Right forelimb (tissue), 1 donor: ENCODE data around the gene HES2.
"Not testable (repeated sequence)": the region's sequence is repeated elsewhere in the genome, so short reads cannot be mapped to it uniquely, and the experiment has no call there.

Experiments used
- DNase-seq: peaks from one replicate; pipeline ENCODE4 v3.0.0-alpha.2; 2018

Gene HES2, protein sequence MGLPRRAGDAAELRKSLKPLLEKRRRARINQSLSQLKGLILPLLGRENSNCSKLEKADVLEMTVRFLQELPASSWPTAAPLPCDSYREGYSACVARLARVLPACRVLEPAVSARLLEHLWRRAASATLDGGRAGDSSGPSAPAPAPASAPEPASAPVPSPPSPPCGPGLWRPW

GRCh38 chr1:6419804-6420453, at the start of gene HES2:
TSS of gene HES2 (minus strand) at chr1:6419919. CDS start at chr1:6419820, 99 bp downstream.
- DNase-seq, result no peak

DNA sequence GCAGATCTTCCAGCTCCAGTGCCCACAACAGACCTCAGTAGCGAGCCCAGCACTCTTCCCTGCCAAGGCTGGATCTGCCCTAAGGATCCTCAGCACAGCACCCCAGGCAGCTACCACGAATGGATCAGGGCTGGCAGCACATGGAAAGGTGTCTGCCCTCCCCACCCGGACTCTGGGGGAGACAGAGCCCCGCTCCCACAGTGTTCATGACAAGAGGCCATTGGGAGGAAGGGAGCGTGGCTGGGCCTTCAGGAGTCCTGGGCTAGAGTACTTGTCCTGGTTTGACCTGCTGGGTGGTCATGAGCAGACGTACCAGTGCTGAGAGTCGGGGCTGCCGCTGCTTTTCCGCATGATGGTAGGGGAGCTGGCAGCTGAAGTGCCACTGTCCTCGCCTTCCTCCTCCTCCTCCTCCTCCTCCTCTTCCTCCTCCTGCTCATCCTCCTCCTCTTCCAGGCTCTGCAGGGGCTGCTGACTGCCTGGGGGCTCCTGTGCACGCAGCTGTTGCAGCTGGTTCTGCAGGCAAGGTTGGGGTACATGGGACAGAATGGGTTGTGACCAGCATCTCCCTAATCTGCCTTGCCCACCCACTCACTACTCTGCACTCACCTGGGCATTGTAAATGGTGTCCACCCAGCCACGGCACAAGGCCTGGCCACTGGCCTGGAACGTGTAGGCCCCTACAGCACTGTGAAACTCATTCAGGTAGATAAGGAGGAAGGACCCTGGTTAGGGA, 49.2 kb upstream of the HES2 start:
- DNase-seq, result no peak

DNA sequence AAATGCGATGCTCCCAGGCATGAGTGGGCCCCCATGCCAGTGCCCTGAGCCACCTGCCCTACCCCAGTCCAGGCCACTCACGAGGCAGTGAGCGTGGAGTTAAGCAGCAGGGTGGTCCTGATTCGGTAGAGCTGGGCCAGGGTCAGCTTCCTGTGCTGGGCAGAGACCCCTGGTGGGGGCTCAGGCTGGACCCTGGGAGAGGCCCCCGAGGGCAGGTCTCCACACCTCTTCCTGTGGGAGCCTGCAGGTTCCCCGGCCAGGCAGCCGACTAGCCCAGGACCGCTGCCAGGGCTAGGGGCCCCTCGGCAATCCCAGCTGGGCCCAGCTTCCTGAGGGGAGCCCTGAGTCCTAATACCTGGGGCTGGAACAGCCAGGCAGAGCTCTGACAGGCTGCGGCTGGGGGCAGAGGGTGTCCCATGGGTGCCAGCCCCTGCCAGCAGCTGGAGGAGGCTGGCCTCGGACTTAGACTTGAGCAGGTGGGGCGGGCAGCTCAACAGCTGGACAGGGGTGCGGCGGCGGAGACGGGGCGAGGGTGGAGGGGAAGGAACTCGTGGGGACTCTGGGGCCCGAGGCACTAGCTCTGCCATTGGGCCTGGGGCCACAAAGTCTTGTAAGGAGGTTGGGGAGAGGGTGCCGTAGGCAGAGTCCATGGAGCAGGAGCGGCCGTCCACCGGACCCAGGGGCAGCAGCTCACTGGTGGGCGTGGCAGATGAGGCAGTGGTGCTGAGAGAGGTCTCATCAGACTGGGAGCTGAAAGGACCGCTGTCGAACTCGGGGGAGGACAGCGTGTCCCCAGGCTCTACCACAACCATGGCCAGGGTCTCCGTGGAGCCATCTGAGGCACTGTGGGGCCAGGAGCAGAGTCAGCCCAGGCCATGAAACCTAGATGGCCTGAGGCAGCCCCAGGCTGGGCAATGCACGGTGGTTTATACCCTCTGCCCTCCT, 48.3 kb upstream of the HES2 start:
- no peak for DNase-seq

DNA sequence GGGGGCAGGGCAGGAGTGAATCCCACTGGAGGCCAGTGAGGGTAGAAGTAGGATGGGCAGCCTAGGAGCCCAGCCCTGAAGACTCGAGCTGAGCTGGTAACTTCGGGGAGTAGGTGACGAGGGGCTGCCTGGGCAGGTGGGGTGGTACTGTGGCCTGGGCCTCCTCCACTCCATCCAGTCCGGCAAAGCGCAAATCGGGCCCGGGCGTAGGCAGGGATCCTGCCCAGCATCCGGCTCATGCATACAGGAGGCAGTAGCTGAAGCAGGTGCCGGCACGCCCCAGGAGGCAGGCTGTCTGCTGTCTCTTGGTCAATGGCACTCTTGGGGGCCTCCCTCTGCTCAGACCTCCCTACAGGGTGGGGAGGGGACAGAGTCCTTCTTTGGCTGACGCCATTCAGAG, 47.5 kb upstream of the HES2 start:
- DNase-seq, result no peak

- no peak for DNase-seq
These were observed 47.0 kb upstream of the HES2 start for GRCh38 chr1:6466751-6467150.

GRCh38 chr1:6466023-6466422, 46.3 kb upstream of the HES2 start, which contains the start of gene TNFRSF25:
TSS of gene TNFRSF25 (minus strand) at chr1:6466173. CDS start at chr1:6466107, 66 bp downstream.
- no peak for DNase-seq

- DNase-seq, result no peak
These were observed 45.8 kb upstream of the HES2 start for GRCh38 chr1:6465461-6466005.

DNA sequence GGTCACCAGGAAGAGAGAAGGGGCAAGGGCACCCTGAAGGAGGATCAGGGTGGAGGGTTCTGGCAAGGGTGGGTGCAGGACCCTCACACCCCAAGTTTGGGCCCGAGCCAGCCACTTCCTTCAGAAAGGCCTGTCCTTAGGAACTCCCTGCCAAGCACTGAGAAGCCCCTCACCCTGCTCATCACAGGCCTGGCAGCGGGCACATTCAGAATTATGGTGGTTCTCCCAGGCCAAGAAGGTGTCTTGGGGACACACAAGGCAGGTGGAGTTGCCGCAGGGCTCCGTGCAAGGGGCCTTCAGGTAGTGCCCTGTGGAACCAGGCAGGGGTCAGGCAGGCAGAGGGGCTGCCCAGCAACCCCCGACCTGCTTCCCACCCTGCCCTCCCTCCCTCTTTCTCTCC, 45.2 kb upstream of the HES2 start:
- DNase-seq, result no peak

DNA sequence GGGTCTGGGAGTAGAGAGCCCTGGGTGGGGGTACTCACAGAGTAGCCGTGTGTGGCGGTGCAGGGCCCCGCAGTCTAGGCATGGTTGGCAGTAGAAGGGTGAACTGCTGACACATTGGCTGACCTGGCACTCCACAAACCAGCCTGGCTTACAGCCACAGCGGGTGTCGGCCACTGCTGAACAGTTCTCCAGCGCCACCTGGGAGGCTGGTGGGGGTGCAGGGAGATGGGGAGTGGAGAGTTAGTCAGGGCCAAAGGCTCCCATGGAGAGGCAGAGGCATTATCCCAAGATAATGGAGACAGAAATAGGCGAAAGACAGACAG, 44.8 kb upstream of the HES2 start:
- DNase-seq, result no peak

GRCh38 chr1:6463120-6463412, 43.3 kb upstream of the HES2 start:
- DNase-seq, result no peak

DNA sequence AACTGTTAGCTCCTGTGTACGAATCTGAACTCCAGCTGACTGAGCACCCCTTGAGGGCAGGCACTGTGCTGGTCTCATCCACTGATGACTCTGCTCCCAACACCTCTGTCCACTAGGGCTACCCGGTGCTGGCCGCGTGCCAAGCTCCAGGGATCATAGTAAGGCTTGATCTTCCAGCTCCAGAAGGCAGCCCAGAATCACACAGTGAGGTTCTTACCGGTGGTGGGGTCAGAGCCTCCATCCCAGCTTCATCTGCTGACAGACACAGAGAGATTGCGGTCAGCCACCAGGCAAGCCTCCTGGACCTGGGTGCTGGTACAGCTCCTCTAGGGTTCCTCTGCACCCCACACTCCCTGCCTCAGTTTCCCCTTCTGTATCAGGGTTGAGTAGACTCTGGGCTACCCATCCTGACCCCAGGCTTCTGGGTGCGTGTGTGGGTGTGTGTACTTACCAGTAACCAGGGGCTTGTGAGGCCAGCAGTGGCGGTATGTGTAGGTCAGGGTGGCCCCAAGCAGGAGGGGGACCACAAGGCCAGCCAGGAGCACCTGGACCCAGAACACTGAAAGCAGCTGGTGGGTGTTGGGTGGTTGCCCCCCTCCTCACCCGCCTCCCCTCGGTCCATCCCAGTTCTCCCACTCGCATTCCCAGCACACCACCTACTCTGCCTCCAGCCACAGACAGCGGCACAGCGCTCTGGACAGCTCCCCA, 42.8 kb upstream of the HES2 start:
- no peak for DNase-seq

DNA sequence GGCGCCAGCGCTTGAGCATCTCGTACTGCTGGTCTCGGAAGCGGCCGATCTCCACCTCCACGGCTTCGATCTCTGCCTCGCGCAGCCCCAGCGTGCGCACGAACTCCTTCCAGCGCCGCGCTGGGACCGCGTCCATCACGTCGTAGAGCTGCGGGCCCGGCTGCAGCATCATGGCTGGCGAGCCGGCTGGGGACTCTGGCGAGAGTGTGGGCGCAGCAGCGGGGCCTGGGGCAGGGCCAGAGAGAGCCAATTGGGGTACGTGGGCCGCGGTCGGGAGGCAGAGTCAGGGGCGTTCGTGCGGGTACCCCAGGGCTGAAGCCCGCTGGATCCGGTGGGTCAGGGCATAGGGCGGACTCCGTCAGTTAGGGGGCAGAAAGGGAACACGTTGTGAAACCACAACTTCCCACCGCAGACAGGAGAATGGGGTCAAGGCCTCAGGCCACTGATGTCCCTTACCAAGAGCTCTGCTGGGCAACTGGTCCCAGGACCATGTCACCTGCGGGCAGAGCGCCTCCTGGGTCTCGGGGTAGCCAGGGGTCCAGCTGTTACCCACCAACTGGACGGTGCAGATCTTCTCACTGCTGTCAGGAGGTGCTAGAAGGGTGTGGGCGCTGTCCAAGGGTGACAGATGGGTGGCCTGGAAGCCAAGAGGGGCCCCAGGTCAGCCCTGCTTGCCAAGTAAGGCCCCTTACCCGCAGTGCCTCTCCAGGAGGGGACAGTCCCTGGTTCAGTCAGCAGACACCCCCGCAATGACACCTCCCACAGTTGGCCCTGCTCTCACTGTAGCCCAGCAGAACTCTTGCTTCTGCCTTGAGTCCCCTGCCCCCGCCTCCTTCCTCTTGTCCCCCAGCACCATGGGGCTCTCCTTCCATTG, 42.1 kb upstream of the HES2 start:
- no peak for DNase-seq

- DNase-seq, result no peak
These were observed 41.4 kb upstream of the HES2 start for GRCh38 chr1:6461051-6461530.

- DNase-seq, result no peak
These were observed 40.8 kb upstream of the HES2 start for GRCh38 chr1:6460301-6461050.

DNA sequence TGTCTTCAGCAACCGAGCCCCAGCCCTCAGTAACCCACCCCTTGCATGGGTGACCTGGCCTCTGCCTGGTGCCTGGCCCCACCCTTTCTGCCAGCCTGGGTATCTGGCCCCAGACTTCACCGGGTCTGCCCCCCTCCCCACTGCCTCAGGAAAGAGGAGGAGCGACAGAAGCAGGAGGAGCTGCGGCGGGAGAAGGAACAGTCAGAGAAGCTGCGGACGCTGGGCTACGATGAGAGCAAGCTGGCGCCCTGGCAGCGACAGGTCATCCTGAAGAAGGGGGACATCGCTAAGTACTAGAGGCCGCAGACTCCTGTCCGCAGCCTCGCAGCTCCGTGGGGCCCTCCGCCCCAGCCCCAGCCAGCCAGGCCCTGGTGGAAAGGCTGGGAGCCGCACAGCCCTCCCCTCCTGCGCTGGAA, 40.1 kb upstream of the HES2 start:
- no peak for DNase-seq

DNA sequence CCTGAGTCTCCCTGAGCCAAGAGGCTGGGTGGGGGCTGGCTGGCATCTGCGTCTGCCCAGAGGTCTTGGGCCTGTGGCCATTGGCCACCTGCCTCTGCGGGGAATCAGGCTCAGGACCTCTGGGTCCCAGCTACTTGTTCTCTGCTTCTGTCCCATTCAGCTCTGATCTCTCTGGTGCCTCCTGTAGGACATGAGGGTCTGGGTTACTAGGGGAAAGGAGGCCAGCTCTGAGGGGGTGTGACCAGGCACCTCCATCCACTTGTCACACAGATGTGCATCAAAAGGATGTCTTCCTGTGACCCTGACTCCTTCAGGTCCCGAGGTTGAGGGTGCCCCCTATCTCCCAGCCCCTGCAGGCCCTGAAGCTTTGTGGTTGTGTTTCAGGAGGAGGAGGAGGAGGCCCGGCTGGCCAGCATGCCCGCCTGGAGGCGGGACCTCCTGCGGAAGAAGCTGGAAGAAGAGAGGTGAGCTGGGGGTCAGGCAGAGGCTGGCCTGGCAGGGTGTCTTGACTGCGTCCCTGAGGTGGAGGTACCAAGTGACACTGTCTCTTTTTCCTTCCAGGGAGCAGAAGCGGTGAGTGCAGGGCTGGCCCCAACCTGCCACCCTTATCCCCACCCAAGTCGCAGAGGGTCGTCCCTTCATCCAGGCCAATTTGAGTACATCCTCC, 37.2 kb upstream of the HES2 start:
- DNase-seq, result no peak

DNA sequence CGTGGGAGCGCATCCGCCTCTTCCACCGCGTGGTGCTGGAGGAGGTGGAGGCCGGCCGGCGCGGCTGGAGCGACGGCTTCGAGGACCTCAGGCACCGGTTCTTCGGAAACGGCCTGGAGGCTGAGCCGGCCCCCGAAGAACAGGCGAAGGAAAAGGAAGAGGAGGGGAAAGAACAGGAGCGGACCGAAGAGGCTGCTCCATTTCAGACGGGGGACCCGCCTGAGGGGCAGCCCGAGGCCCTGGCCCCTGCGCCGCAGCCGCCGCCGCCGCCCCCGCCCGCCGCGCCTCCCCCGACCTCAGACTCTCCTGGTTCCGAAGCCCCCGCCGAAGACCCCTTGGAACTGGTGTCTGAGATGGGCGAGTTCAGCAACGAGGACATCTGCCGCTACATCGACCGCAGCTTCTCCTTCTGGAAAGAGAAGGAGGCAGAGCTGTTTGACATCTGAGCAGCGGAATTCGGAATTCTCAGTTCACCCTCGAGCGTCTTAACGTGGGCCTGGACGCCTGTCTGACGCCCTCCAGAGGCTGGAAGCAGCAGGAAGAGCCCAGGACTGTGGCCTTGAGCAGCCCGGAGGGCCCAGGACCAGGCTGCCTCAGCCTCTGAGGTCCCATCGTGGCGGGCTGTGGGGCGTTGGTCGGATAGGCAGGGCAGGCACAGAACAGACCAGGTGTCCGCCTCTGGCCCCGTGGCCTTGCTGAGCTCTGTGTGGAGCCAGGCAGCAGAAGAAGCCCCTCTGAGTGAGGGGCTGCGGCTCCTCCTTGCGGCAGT, 36.2 kb upstream of the HES2 start:
- not testable (repeated sequence) for DNase-seq

GRCh38 chr1:6454856-6455751, 35.4 kb upstream of the HES2 start:
- peak; percentile 48 for DNase-seq
